ENCODE results near the gene FILIP1.

FILIP1 gene

DNA sequence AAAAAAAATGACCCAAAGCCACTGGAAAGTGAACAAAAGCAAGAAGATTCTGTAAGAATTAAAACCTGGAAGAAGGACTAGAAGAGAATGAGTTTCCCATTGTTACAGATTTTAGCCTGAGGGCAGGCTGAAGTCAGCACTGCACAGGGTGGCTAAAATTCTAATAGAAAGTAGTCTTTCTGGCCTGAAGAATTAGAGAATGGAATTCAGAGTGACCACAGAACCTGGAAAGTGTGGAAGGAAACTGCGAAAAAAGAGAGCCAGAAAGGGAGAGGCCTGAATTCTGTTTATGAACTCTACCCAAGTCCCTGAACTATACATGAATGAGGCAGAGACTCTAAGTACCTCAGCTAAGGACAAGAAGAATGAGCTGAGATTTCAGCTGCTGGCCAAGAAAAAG is 38.9 kb upstream of the FILIP1 start:
- H3F3A ChIP-seq (ENCODE audit: low read depth): no peaks in the 10 kb centered on the region
- H3K9me2 ChIP-seq (replicated peaks; ENCODE audit: low read depth, low read length): no peaks in the 10 kb centered on the region
- no peaks in the 10 kb centered on the region for H3K36me3 ChIP-seq (ENCODE audit: insufficient read depth, low read length)
- no peak overlapping the region for H3K4me2 ChIP-seq (ENCODE audit: low read depth, low read length, poor library complexity, severe bottlenecking)
- no peak overlapping the region for H2AFZ ChIP-seq (ENCODE audit: low read length)
- H3K27me3 ChIP-seq (ENCODE audit: insufficient read depth, low read length, poor library complexity, severe bottlenecking): no peaks in the 10 kb centered on the region
- no peaks in the 10 kb centered on the region for H4K20me1 ChIP-seq (ENCODE audit: insufficient read depth, low read length, poor library complexity, severe bottlenecking)
- TF ChIP-seq, protein P1, sequence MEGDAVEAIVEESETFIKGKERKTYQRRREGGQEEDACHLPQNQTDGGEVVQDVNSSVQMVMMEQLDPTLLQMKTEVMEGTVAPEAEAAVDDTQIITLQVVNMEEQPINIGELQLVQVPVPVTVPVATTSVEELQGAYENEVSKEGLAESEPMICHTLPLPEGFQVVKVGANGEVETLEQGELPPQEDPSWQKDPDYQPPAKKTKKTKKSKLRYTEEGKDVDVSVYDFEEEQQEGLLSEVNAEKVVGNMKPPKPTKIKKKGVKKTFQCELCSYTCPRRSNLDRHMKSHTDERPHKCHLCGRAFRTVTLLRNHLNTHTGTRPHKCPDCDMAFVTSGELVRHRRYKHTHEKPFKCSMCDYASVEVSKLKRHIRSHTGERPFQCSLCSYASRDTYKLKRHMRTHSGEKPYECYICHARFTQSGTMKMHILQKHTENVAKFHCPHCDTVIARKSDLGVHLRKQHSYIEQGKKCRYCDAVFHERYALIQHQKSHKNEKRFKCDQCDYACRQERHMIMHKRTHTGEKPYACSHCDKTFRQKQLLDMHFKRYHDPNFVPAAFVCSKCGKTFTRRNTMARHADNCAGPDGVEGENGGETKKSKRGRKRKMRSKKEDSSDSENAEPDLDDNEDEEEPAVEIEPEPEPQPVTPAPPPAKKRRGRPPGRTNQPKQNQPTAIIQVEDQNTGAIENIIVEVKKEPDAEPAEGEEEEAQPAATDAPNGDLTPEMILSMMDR (conservative IDR thresholded peaks at IDR 0.05; ENCODE audit: low read length): no peak
- no peak for TF ChIP-seq EZH2phosphoT487 (IDR thresholded peaks at IDR 0.05; ENCODE audit: borderline replicate concordance)
- H3K79me2 ChIP-seq (ENCODE audit: insufficient read depth, low read length): no peaks in the 10 kb centered on the region
- no peaks in the 10 kb centered on the region for H3K4me1 ChIP-seq (ENCODE audit: insufficient read depth, low read length, poor library complexity, severe bottlenecking)
- no peak overlapping the region for H3K9ac ChIP-seq (ENCODE audit: low read depth, low read length, poor library complexity, severe bottlenecking)
- no peaks in the 10 kb centered on the region for H3K9me3 ChIP-seq (ENCODE audit: insufficient read depth, low read depth, low read length)
- no peak overlapping the region for H3K4me3 ChIP-seq (ENCODE audit: low read length, poor library complexity, severe bottlenecking)

DNA sequence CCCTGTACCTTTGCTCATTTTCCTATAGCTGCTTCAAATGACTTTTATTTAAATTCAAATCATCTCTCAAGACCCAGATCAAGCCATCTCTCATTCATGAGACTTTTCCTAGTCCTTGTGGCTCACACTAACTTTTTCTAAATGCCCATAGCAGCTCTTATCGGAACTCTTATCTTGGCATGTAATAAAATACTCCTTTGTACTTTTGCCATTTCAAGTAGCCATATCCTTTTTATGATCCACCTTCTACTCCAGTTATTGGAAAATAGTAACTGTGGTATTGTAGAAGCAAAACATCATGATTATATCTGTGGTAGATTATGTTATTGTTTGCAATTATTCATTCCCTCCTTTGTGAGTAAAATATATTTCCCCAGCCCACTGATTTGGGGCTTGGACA is 37.6 kb upstream of the FILIP1 start:
- no peaks in the 10 kb centered on the region for H3K4me1 ChIP-seq (ENCODE audit: insufficient read depth, low read length, poor library complexity, severe bottlenecking)
- H3K9me3 ChIP-seq (ENCODE audit: insufficient read depth, low read depth, low read length): no peaks in the 10 kb centered on the region
- H3K9ac ChIP-seq (ENCODE audit: low read depth, low read length, poor library complexity, severe bottlenecking): no peak overlapping the region
- H3K9me2 ChIP-seq (replicated peaks; ENCODE audit: low read depth, low read length): no peaks in the 10 kb centered on the region
- H3K4me2 ChIP-seq (ENCODE audit: low read depth, low read length, poor library complexity, severe bottlenecking): no peak overlapping the region
- no peak overlapping the region for H3K4me3 ChIP-seq (ENCODE audit: low read length, poor library complexity, severe bottlenecking)
- H3K79me2 ChIP-seq (ENCODE audit: insufficient read depth, low read length): no peaks in the 10 kb centered on the region
- H4K20me1 ChIP-seq (ENCODE audit: insufficient read depth, low read length, poor library complexity, severe bottlenecking): no peaks in the 10 kb centered on the region
- no peak for TF ChIP-seq EZH2phosphoT487 (IDR thresholded peaks at IDR 0.05; ENCODE audit: borderline replicate concordance)
- TF ChIP-seq, protein P1 (conservative IDR thresholded peaks at IDR 0.05; ENCODE audit: low read length): no peak
- H3K27me3 ChIP-seq (ENCODE audit: insufficient read depth, low read length, poor library complexity, severe bottlenecking): no peaks in the 10 kb centered on the region
- H3F3A ChIP-seq (ENCODE audit: low read depth): no peaks in the 10 kb centered on the region
- no peaks in the 10 kb centered on the region for H3K36me3 ChIP-seq (ENCODE audit: insufficient read depth, low read length)
- no peak overlapping the region for H2AFZ ChIP-seq (ENCODE audit: low read length)

DNA sequence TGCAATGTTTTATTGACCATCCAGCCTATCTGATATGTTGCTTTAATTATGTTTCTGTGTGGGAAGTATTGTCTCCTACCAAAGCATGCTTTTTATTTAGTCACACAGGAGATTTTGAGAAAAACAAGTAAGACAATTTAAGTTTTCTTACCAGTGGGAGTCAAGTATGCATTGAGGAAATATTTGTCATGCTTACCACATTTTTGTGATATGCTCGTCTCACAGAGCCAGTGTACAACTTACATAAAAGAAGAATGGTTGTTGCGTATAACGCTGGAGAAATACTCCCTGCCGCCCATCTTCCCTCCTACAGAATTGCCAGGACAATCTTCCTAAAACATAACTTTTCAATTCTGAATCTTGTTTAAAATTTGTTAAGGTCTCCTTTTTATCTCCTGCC is 37.1 kb upstream of the FILIP1 start:
- H3K9ac ChIP-seq (ENCODE audit: low read depth, low read length, poor library complexity, severe bottlenecking): no peak overlapping the region
- no peaks in the 10 kb centered on the region for H3K79me2 ChIP-seq (ENCODE audit: insufficient read depth, low read length)
- no peak overlapping the region for H2AFZ ChIP-seq (ENCODE audit: low read length)
- no peaks in the 10 kb centered on the region for H3K4me1 ChIP-seq (ENCODE audit: insufficient read depth, low read length, poor library complexity, severe bottlenecking)
- H3K9me2 ChIP-seq (replicated peaks; ENCODE audit: low read depth, low read length): no peaks in the 10 kb centered on the region
- no peak for TF ChIP-seq EZH2phosphoT487 (IDR thresholded peaks at IDR 0.05; ENCODE audit: borderline replicate concordance)
- TF ChIP-seq, protein P1 (conservative IDR thresholded peaks at IDR 0.05; ENCODE audit: low read length): no peak
- H3F3A ChIP-seq (ENCODE audit: low read depth): no peaks in the 10 kb centered on the region
- H3K27me3 ChIP-seq (ENCODE audit: insufficient read depth, low read length, poor library complexity, severe bottlenecking): no peaks in the 10 kb centered on the region
- no peak overlapping the region for H3K4me3 ChIP-seq (ENCODE audit: low read length, poor library complexity, severe bottlenecking)
- H3K4me2 ChIP-seq (ENCODE audit: low read depth, low read length, poor library complexity, severe bottlenecking): no peak overlapping the region
- no peaks in the 10 kb centered on the region for H4K20me1 ChIP-seq (ENCODE audit: insufficient read depth, low read length, poor library complexity, severe bottlenecking)
- H3K36me3 ChIP-seq (ENCODE audit: insufficient read depth, low read length): no peaks in the 10 kb centered on the region
- no peaks in the 10 kb centered on the region for H3K9me3 ChIP-seq (ENCODE audit: insufficient read depth, low read depth, low read length)

Measured in Loucy (cell line).